ENCODE measurements around the gene SCUBE1. TPM values are rescaled to one million over a fixed set of nuclear protein-coding genes. Genes with fewer than 3 reads are reported as not detected.

The SCUBE1 gene
- total RNA-seq, 1 experiment from 2014 or later = 3.9 TPM

DNA sequence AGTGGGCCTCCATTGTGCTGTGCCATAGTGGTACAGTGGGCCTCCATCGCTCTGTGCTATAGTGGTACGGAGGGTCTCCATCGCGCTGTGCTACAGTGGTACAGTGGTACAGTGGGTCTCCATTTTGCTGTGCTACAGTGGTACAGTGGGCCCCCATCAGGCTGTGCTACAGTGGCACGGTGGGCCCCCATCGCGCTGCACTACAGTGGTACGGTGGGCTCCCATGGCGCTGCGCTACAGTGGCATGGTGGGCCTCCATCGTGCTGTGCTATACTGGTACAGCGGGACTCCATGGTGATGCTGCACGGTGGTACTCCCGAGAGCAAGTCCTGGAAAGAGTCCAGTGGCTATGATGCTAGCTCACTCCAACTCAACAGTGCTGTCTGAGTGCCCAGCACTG is 51.8 kb downstream of the SCUBE1 start:
- no peaks in the 10 kb centered on the region for H3K9me3 ChIP-seq (ENCODE audit: control insufficient read depth in 1 of 2, insufficient read depth in 1 of 2, low read depth in 1 of 2, low read length in 2 of 2)
- no peak for DNase-seq (ENCODE audit: low read depth, low spot score)
- ChIA-PET CTCF (no interaction called here), RAD21 (ENCODE audit: low non-redundant PET in 1 of 2, low total read pairs in 2 of 2, uncharacterized antibody in 2 of 2, unreplicated experiment in 2 of 2) (no interaction called here), POLR2A (no interaction called here)
- H3K4me2 ChIP-seq (ENCODE audit: low read length) = no peak overlapping the region
- no peak for TF ChIP-seq ZNF274 (IDR thresholded peaks at IDR 0.05; ENCODE audit: low read depth, low read length)
- TF ChIP-seq, protein P1, sequence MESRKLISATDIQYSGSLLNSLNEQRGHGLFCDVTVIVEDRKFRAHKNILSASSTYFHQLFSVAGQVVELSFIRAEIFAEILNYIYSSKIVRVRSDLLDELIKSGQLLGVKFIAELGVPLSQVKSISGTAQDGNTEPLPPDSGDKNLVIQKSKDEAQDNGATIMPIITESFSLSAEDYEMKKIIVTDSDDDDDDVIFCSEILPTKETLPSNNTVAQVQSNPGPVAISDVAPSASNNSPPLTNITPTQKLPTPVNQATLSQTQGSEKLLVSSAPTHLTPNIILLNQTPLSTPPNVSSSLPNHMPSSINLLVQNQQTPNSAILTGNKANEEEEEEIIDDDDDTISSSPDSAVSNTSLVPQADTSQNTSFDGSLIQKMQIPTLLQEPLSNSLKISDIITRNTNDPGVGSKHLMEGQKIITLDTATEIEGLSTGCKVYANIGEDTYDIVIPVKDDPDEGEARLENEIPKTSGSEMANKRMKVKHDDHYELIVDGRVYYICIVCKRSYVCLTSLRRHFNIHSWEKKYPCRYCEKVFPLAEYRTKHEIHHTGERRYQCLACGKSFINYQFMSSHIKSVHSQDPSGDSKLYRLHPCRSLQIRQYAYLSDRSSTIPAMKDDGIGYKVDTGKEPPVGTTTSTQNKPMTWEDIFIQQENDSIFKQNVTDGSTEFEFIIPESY (IDR thresholded peaks at IDR 0.05; ENCODE audit: extremely low read depth, insufficient replicate concordance, low read length) = no peak
- TF ChIP-seq ZFX (IDR thresholded peaks at IDR 0.05) = no peak
- TF ChIP-seq, protein P2, sequence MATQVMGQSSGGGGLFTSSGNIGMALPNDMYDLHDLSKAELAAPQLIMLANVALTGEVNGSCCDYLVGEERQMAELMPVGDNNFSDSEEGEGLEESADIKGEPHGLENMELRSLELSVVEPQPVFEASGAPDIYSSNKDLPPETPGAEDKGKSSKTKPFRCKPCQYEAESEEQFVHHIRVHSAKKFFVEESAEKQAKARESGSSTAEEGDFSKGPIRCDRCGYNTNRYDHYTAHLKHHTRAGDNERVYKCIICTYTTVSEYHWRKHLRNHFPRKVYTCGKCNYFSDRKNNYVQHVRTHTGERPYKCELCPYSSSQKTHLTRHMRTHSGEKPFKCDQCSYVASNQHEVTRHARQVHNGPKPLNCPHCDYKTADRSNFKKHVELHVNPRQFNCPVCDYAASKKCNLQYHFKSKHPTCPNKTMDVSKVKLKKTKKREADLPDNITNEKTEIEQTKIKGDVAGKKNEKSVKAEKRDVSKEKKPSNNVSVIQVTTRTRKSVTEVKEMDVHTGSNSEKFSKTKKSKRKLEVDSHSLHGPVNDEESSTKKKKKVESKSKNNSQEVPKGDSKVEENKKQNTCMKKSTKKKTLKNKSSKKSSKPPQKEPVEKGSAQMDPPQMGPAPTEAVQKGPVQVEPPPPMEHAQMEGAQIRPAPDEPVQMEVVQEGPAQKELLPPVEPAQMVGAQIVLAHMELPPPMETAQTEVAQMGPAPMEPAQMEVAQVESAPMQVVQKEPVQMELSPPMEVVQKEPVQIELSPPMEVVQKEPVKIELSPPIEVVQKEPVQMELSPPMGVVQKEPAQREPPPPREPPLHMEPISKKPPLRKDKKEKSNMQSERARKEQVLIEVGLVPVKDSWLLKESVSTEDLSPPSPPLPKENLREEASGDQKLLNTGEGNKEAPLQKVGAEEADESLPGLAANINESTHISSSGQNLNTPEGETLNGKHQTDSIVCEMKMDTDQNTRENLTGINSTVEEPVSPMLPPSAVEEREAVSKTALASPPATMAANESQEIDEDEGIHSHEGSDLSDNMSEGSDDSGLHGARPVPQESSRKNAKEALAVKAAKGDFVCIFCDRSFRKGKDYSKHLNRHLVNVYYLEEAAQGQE (IDR thresholded peaks at IDR 0.05; ENCODE audit: low read depth) = no peak
- no peak for TF ChIP-seq TCF7L2 (IDR thresholded peaks at IDR 0.05; ENCODE audit: borderline replicate concordance, extremely low read depth, insufficient read depth, insufficient read length)
- no peak for TF ChIP-seq EZH2phosphoT487 (IDR thresholded peaks at IDR 0.05; ENCODE audit: borderline replicate concordance)
- TF ChIP-seq EGR1 (IDR thresholded peaks at IDR 0.05; ENCODE audit: low read depth) = no peak
- TF ChIP-seq EZH2 (IDR thresholded peaks at IDR 0.05) = no peak
- no peak for TF ChIP-seq YY1 (IDR thresholded peaks at IDR 0.05; ENCODE audit: extremely low read depth, insufficient replicate concordance, low read depth, low read length)
- no peak for TF ChIP-seq SP1 (IDR thresholded peaks at IDR 0.05; ENCODE audit: low read depth)
- no peak for TF ChIP-seq JUND (IDR thresholded peaks at IDR 0.05)
- TF ChIP-seq FOSL1 (IDR thresholded peaks at IDR 0.05; ENCODE audit: low read depth) = no peak
- no peak for TF ChIP-seq RAD21 (IDR thresholded peaks at IDR 0.05; ENCODE audit: low read depth)
- intact Hi-C loops (cut with micrococcal nuclease) = no loop called here
- H3K27me3 ChIP-seq (ENCODE audit: insufficient read depth, low read length) = no peaks in the 10 kb centered on the region
- no peak overlapping the region for H3K9ac ChIP-seq (ENCODE audit: low read length)
- no peaks in the 10 kb centered on the region for H3K9me2 ChIP-seq (ENCODE audit: insufficient read depth)
- no peak overlapping the region for H3K4me3 ChIP-seq (replicated peaks in 1 of 2; ENCODE audit: low read depth in 1 of 2, low read length in 2 of 2)
- H3K27ac ChIP-seq (ENCODE audit: low read depth, low read length) = no peak overlapping the region
- no TSS peak for BruUV-seq (replicated peaks)
- no peak overlapping the region for H2AFZ ChIP-seq (ENCODE audit: low read depth, low read length, poor library complexity, severe bottlenecking)
- no peaks in the 10 kb centered on the region for H4K20me1 ChIP-seq (ENCODE audit: insufficient read depth)
- no peaks in the 10 kb centered on the region for H3K36me3 ChIP-seq (ENCODE audit: control insufficient read depth in 1 of 2, insufficient read depth in 2 of 2, low read length in 2 of 2)
- ATAC-seq = no peak
- H3K4me1 ChIP-seq (ENCODE audit: control insufficient read depth in 1 of 2, insufficient read depth in 2 of 2, low read length in 2 of 2) = peaks cover 0 to 14% of the 10 kb centered on the region in 2 experiments; a peak in 2 of 4 replicates
- no peaks in the 10 kb centered on the region for H3K79me2 ChIP-seq (ENCODE audit: insufficient read depth, low read length)

Data from HCT116 (cell line).